DMS53 (cell line): Measurements from ENCODE around the gene KRT33B.
A peak's percentile ranks its signal among the peaks of the same experiment; 100 is the strongest.

ENCODE experiments used
- DNase-seq: peaks from one replicate; lab custom pipeline; 2025; lab: John Stamatoyannopoulos, UW

The KRT33B gene

DNA sequence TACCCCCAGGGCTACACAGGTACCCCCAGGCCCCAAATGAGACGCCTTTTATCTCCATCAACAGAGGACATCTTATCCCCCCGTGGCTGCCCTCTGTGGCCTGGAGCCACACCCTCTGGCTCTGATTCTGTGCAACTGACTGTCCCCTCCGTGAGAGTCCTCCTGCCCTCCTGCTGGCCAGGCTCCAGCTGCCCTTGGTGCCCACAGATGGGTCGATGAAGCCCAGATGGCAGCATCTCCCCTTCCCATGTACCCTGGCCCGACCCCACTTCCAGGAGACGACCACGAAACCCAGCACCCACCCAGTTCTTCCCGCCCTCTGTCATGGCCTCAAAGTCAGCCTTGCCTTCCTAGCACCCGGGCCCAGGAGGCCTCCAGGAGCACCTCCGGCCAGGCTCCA, 44.5 kb downstream of the KRT33B start:
- no peak for DNase-seq

DNA sequence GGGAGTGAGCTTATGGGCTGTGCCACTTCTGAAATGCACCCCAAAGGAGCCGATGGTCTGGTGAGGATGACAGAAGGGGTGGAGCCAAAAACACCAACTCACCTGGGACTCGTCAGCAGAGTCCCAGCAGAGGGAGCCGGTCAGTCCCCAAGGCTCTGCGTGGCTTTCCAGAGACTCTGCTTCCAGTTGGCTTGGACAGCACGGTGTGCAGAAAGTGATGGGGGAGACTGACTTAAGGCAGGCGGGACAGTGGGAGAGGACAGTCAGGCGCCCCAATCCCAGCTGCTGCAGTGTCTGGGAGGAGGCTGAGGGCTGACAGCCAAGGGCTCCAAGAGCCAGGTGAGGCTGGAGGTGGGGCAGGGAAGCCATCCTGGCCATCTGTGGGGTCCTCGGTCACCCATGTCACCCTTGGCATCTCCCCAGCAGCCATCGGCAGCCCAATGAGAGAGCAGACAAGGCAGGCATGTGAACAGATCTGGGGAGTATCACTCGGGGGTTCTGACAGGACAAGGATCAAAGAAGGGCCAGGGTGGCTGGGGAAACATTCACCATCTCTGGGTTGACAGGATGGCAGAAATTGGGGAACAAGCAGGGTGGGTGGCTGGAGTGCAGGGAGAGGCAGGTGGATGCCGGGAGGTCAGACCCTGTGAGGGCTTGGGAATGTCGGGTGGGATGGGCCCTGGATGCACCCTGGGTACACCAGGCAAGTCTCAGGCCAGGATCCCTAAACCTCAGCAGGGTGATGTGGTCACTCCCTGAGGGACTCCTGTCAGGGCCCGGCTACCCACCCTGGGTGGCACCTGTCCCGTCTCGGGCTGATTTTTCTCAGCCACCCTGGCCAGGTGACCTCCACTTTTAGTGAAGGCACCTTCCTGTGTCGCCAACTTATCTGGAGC, 45.2 kb downstream of the KRT33B start:
- DNase-seq, result peak; percentile 57

DNA sequence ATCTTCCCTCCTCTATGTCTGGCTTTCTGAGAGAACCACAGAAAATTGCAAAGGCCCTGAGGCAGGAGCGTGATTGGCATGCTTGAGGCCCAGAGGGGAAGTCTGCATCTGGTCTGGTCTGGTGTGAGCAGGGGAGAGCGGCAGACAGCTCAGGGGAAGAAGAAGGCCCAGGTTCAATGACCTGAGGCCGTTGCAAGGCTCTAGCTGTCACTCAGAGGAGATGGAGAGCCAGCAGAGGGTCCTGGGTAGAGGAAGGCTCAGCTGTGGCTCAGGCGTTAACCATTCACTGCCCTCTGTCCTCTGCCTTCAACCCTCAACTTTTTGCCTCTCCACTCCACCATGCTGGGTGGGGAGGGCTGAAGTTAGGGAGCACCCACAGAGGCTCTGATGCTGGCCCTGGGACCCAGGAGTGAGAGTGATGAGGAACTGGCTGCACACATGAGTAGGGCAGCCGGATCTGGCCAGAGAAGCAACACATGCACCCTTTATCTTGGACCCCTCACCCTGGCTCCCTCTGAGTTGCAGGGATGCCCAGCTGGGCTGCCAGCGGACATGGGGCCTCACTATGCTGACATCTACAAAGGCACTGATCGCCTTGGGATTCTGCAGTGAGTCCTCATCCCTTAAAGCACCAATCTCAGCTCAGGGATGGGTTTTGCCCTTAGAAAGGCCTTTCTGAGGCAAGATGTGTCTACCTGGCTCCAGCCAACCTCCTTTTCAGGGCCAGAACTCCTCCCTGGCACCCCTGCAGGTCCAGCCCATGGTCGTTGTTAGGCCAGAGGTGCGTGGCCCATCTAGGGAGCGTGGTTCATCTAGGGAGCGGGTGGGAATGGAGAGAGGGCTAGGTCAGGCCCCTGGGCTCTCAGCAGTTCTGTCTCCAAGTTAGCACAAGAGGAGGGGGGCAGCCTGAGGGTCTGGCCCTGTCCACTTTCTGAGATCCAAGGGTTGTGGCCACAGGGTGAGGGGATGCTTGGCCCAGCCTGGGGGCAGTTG, 46.4 kb downstream of the KRT33B start:
- no peak for DNase-seq

DNA sequence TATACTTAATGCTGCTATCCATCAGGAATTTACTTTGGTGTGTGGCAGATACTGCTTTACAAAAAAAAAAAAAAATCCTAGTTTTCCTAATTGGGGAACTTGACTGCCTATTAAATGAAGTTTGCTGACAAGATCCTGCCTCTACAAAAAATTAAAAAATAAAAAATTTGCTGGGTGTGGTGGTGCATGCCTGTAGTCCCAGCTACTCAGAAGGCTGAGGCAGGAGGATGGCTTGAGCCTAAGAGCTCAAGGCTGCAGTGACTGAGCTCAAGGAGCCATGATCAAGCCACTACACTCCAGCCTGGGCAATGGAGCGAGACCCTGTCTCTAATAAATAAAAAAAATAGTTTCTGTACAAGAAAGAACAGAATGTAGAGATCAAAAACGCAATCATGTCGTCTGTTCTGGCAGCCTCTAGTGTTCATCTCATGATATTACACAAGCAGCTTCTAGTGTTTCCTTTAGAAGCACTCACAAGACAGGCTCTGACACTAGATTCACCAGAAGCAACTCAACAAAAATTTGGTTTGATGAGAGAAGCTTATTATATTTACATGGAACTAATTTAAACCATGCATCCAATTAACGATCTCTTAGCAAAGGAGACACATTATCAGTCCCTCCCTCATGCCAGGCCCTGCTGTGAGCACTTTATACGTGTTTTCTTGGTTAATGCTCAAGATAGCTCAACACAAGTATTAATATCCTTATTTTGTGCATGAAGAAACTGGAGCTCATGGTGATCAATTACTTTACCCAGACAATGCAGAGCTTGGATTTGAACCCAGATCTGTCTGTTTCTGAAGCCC, 47.3 kb downstream of the KRT33B start:
- DNase-seq, result peak; percentile 70

DNA sequence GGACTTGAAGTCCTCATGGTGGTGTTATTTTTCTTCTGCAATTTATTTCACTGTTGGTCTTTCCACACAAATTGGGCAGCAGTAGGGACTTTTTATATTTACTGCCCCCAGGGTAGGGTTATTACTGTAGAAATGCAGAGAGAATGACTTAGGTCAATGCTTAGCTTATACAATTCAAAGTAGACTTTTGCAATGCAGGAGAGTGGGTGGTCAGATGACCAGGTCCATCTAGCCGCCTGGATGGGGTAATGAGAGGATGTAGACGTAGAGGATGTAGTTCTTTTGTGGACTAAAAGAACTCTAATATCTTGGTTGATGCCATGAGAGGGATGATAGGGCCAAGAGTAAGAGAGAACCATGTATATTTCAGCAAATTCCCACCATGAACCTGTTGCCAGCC, 51.4 kb downstream of the KRT33B start:
- no peak for DNase-seq

DNA sequence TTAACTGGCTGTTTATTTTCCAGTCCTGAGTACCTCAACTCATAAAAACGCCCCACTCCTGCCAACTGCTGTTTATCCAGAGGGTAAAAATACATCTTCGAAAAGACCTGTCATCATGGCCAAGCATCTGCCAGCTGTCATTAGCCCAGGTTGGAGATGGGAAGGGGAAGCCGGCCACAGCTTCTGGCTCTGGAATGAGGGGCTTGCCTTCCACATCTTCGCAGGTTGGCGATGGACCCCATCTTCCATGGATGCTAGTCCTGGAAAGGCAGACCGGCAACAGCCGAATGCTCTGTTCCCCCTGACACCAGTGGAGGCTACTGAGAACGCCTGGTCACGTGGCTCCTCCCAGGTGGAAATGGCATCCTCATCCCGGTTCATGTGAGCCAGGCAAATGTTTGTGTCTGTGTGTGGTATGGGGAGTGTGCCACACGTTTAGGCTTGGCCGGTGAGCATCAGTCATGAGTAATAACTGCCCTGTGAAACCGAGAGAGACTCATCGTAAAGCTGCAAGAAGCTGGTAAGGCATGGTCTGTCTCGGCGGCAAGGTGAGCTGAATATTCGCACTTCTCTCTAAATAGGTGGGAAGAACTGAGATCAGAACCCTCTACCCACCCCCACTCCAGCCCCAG, 53.7 kb downstream of the KRT33B start:
- DNase-seq, result no peak

DNA sequence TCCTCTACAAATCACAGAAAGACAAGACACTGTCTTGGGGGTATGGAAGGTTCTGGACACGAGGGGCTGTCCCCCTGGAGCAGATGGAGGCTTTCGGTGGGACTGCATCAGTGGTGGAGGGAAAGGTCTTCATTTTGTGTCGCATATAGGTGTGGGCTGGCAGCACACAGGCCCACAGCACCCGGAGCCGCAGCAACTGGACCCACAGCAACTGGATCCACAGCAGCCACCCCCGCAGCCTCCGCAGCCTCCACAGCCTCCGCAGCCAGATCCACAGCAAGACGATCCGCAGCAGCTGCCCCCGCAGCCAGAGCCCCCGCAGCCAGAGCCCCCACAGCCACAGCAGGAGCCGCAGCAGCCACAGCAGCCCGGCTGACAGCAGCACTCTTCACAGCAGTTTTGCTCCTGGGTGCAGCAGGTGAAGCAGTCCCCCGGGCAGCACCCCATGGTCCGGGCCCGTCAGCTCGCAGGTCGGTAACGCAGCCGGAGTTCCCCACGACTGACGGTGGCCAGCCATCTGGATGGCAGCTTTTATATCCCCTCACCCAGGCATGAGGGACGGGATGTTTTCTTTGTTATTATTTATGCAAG, 54.3 kb downstream of the KRT33B start, which contains the start of gene KRTAP17-1:
KRTAP17-1 (minus strand) TSS at position 507 of the 591 bp plus-strand sequence; CDS start at position 447, 60 bp downstream.
- DNase-seq, result no peak
